ENCODE data around the gene SORBS1. TPM values are rescaled to one million over a fixed set of nuclear protein-coding genes. Genes with fewer than 3 reads are reported as not detected.

SORBS1 gene
- total and polyA plus RNA-seq, 2 of the 13 experiments (the other 11 are each of a cell fraction or from before 2014, with no cell fraction given), result 16.8 to 39.8 TPM

- TF ChIP-seq TIGD3 (CRISPR knock-in tag; IDR thresholded peaks at IDR 0.05; ENCODE audit: borderline replicate concordance), result no peak
- TF ChIP-seq ZNF335 (CRISPR knock-in tag; IDR thresholded peaks at IDR 0.05), result no peak
- TF ChIP-seq ZMAT5 (CRISPR knock-in tag; IDR thresholded peaks at IDR 0.05; ENCODE audit: borderline replicate concordance, low read depth), result no peak
- no peak for TF ChIP-seq ZNF770 (CRISPR knock-in tag; IDR thresholded peaks at IDR 0.05)
- no peak for TF ChIP-seq MTF1 (CRISPR knock-in tag; IDR thresholded peaks at IDR 0.05)
- TF ChIP-seq USF2 (IDR thresholded peaks at IDR 0.05; ENCODE audit: low read depth, low read length), result no peak
- no peak for TF ChIP-seq USF2 (CRISPR knock-in tag; IDR thresholded peaks at IDR 0.05; ENCODE audit: borderline replicate concordance)
- no peak for TF ChIP-seq ZNF615 (CRISPR knock-in tag; IDR thresholded peaks at IDR 0.05; ENCODE audit: borderline replicate concordance)
- no peak for TF ChIP-seq TRAFD1 (CRISPR knock-in tag; IDR thresholded peaks at IDR 0.05; ENCODE audit: borderline replicate concordance)
- no peak for TF ChIP-seq HNRNPLL (IDR thresholded peaks at IDR 0.05; ENCODE audit: low read depth, low read length, poor library complexity, severe bottlenecking)
- TF ChIP-seq ZNF510 (CRISPR knock-in tag; IDR thresholded peaks at IDR 0.05; ENCODE audit: low read depth), result no peak
- TF ChIP-seq ZNF136 (CRISPR knock-in tag; IDR thresholded peaks at IDR 0.05; ENCODE audit: low read depth), result no peak
- TF ChIP-seq ERF (CRISPR knock-in tag; IDR thresholded peaks at IDR 0.05), result peak; percentile 80; the same call in 1 of the 2 replicates
- no peak for TF ChIP-seq FIP1L1 (IDR thresholded peaks at IDR 0.05; ENCODE audit: borderline replicate concordance, insufficient read depth, low read depth, low read length)
- no peak for TF ChIP-seq MED8 (CRISPR knock-in tag; IDR thresholded peaks at IDR 0.05; ENCODE audit: insufficient replicate concordance)
- no peak for TF ChIP-seq ZBED4 (CRISPR knock-in tag; IDR thresholded peaks at IDR 0.05; ENCODE audit: borderline replicate concordance)
Observed at GRCh38 chr10:95346715-95347401, 214.3 kb downstream of the SORBS1 start (continued).
